Right forelimb (tissue), 1 donor: ENCODE results near the gene ZNF814.
"Not testable (repeated sequence)": the region's sequence is repeated elsewhere in the genome, so short reads cannot be mapped to it uniquely, and the experiment has no call there.

Experiments used
- DNase-seq: peaks from one replicate; pipeline ENCODE4 v3.0.0-alpha.2; 2018

The ZNF814 gene

GRCh38 chr19:57888560-57889231 lies at the start of gene ZNF814:
Gene ZNF814, minus strand, starts transcription at chr19:57889037. Its CDS starts 235 bp downstream, at chr19:57888802.
- DNase-seq = peak; percentile 90

GRCh38 chr19:57935731-57936130 lies 46.9 kb upstream of the ZNF814 start:
- no peak for DNase-seq

- DNase-seq = peak; percentile 81
Measured at GRCh38 chr19:57934820-57935665, 46.2 kb upstream of the ZNF814 start, which contains the start of gene ZNF418. Gene ZNF418, minus strand, starts transcription at chr19:57935402. Its CDS starts 1,580 bp downstream, at chr19:57933822.

GRCh38 chr19:57927587-57927986 lies 38.8 kb upstream of the ZNF814 start:
- no peak for DNase-seq

GRCh38 chr19:57916168-57916995 lies 27.5 kb upstream of the ZNF814 start, which contains the start of gene ZNF417:
Gene ZNF417, minus strand, starts transcription at chr19:57916592. Its CDS starts 181 bp downstream, at chr19:57916411.
- DNase-seq = peak; percentile 87

- no peak for DNase-seq
Measured at GRCh38 chr19:57914531-57914930, 25.7 kb upstream of the ZNF814 start.

- no peak for DNase-seq
Measured at GRCh38 chr19:57907394-57907793, 18.6 kb upstream of the ZNF814 start.

- DNase-seq = no peak
Measured at GRCh38 chr19:57905258-57905657, 16.4 kb upstream of the ZNF814 start.

GRCh38 chr19:57903618-57904184 lies 14.9 kb upstream of the ZNF814 start:
- DNase-seq = no peak

GRCh38 chr19:57900311-57900710 lies 11.5 kb upstream of the ZNF814 start:
- no peak for DNase-seq

- DNase-seq = not testable (repeated sequence)
Measured at GRCh38 chr19:57890706-57891105, 1.9 kb upstream of the ZNF814 start.

GRCh38 chr19:57888107-57888559 lies 704 bp downstream of the ZNF814 start:
- DNase-seq = no peak

GRCh38 chr19:57887195-57887941 lies 1.5 kb downstream of the ZNF814 start:
- no peak for DNase-seq

- no peak for DNase-seq
Measured at GRCh38 chr19:57886046-57886445, 2.8 kb downstream of the ZNF814 start.

GRCh38 chr19:57873883-57874799 lies 14.7 kb downstream of the ZNF814 start:
- DNase-seq = not testable (repeated sequence)

GRCh38 chr19:57872450-57872849 lies 16.4 kb downstream of the ZNF814 start:
- DNase-seq = no peak

- DNase-seq = no peak
Measured at GRCh38 chr19:57870225-57870624, 18.6 kb downstream of the ZNF814 start.

GRCh38 chr19:57869655-57870054 lies 19.2 kb downstream of the ZNF814 start:
- DNase-seq = not testable (repeated sequence)

- DNase-seq = no peak
Measured at GRCh38 chr19:57867868-57868492, 20.9 kb downstream of the ZNF814 start.

- DNase-seq = not testable (repeated sequence)
Measured at GRCh38 chr19:57862351-57862750, 26.5 kb downstream of the ZNF814 start.
